COLO829 (cell line): ENCODE data around the gene WDR73.
"Not testable (repeated sequence)": the region's sequence is repeated elsewhere in the genome, so short reads cannot be mapped to it uniquely, and the experiment has no call there.

Source experiments
- DNase-seq: peaks from one replicate; pipeline ENCODE4 v3.0.0; 2012; ENCODE audit warnings: low spot score

WDR73 gene

GRCh38 chr15:84657748-84658079, 3.6 kb upstream of the WDR73 start:
- no peak for DNase-seq

GRCh38 chr15:84656972-84657371, 2.9 kb upstream of the WDR73 start:
- DNase-seq: no peak

- peak; percentile 74 for DNase-seq
Observed at GRCh38 chr15:84654689-84655453, 788 bp upstream of the WDR73 start.

GRCh38 chr15:84653584-84653909, 536 bp downstream of the WDR73 start:
- DNase-seq: no peak

- no peak for DNase-seq
Observed at GRCh38 chr15:84649706-84650105, 4.4 kb downstream of the WDR73 start.

- DNase-seq: no peak
Observed at GRCh38 chr15:84648539-84648938, 5.5 kb downstream of the WDR73 start.

GRCh38 chr15:84647726-84648125, 6.4 kb downstream of the WDR73 start:
- no peak for DNase-seq

- no peak for DNase-seq
Observed at GRCh38 chr15:84645997-84646396, 8.1 kb downstream of the WDR73 start.

- DNase-seq: no peak
Observed at GRCh38 chr15:84645496-84645895, 8.6 kb downstream of the WDR73 start.

GRCh38 chr15:84643838-84644237, 10.2 kb downstream of the WDR73 start:
- DNase-seq: no peak

- DNase-seq: not testable (repeated sequence)
Observed at GRCh38 chr15:84642640-84643039, 11.4 kb downstream of the WDR73 start.

- not testable (repeated sequence) for DNase-seq
Observed at GRCh38 chr15:84641871-84642270, 12.2 kb downstream of the WDR73 start.

GRCh38 chr15:84638103-84638502, 16.0 kb downstream of the WDR73 start:
- no peak for DNase-seq

- no peak for DNase-seq
Observed at GRCh38 chr15:84634228-84634837, 19.8 kb downstream of the WDR73 start.

- no peak for DNase-seq
Observed at GRCh38 chr15:84633311-84634227, 20.5 kb downstream of the WDR73 start.

- DNase-seq: no peak
Observed at GRCh38 chr15:84631706-84632272, 22.3 kb downstream of the WDR73 start.

GRCh38 chr15:84629033-84629432, 25.1 kb downstream of the WDR73 start:
- no peak for DNase-seq

GRCh38 chr15:84625123-84625522, 29.0 kb downstream of the WDR73 start:
- no peak for DNase-seq

- no peak for DNase-seq
Observed at GRCh38 chr15:84624359-84624758, 29.7 kb downstream of the WDR73 start.

- no peak for DNase-seq
Observed at GRCh38 chr15:84621358-84621979, 32.6 kb downstream of the WDR73 start.

GRCh38 chr15:84620626-84621025, 33.5 kb downstream of the WDR73 start:
- no peak for DNase-seq

GRCh38 chr15:84616235-84616634, 37.8 kb downstream of the WDR73 start:
- no peak for DNase-seq
